NCI-H2171 (cell line): ENCODE results near the gene CENPN.

Source experiments
- DNase-seq: peaks from one replicate; lab custom pipeline; 2025; lab: John Stamatoyannopoulos, UW

The CENPN gene

DNA sequence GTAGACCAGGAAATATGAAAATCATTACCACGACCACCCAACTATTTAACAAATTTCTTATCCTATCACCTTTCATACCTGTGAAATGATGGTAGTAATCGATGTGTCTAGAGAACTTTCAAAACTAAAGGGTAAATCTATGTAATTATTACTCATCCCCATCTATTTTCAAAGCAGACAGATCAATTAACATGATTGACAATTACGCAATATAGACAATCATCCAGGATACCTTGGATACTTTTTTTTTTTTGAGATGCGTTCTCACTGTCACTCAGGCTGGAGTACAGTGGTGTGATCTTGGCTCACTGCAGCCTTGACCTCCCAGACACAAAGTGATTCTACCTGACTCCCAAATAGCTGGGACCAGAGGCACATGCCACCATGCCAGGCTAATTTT lies 74.0 kb downstream of the CENPN start:
- no peak for DNase-seq
